ENCODE measurements around the gene LBH. TPM values are rescaled to one million over a fixed set of nuclear protein-coding genes. Genes with fewer than 3 reads are reported as not detected.

LBH gene
- total RNA-seq, 6 experiments from 2014 or later: 4.3 to 17.6 (median 9.5) TPM

- intact Hi-C loops (cut with DNase I): no loop called here
- peaks cover 0 to 8% (median 0%) of the 10 kb centered on the region in 4 donors for H3K4me1 ChIP-seq
Observed at GRCh38 chr2:30252723-30253701, 21.7 kb downstream of the LBH start.

GRCh38 chr2:30253873-30254684 is 22.7 kb downstream of the LBH start:
- no peaks in the 10 kb centered on the region for H3K9me3 ChIP-seq
- no peak for DNase-seq
- intact Hi-C loops (cut with DNase I): no loop called here
- no peak for TF ChIP-seq POLR2A (IDR thresholded peaks at IDR 0.05)
- TF ChIP-seq CTCF (IDR thresholded peaks at IDR 0.05): no peak
- peaks cover 0 to 8% (median 0%) of the 10 kb centered on the region in 4 donors for H3K4me1 ChIP-seq
- 81% methylated on average over 8 of the region's 9 CpGs for WGBS (ENCODE audit: insufficient coverage, low coverage, low lambda C conversion rate, missing lambda C conversion rate)
- H3K27ac ChIP-seq: peak overlapping the region in 2 of 3 donors; percentile 6 to 21
- no peaks in the 10 kb centered on the region for H3K27me3 ChIP-seq
- H3K36me3 ChIP-seq: no peaks in the 10 kb centered on the region
- H3K4me3 ChIP-seq: no peak overlapping the region
- ATAC-seq: no peak

More at GRCh38 chr2:30252723-30253701, 21.7 kb downstream of the LBH start:
- H3K27me3 ChIP-seq: no peaks in the 10 kb centered on the region
- no peak for TF ChIP-seq POLR2A (IDR thresholded peaks at IDR 0.05)
- TF ChIP-seq CTCF (IDR thresholded peaks at IDR 0.05): no peak
- H3K4me3 ChIP-seq: no peak overlapping the region
- H3K27ac ChIP-seq: peak overlapping the region; percentile 21 to 37 (median 25)
- DNase-seq: no peak
- no peaks in the 10 kb centered on the region for H3K36me3 ChIP-seq
- 32% methylated on average over 7 of the region's 7 CpGs for WGBS (ENCODE audit: insufficient coverage, low coverage, low lambda C conversion rate, missing lambda C conversion rate)
- H3K9me3 ChIP-seq: no peaks in the 10 kb centered on the region
- ATAC-seq: peak; percentile 63 to 79 (median 74)

- TF ChIP-seq POLR2A (IDR thresholded peaks at IDR 0.05) (no peak), CTCF (IDR thresholded peaks at IDR 0.05) (no peak)
- intact Hi-C loops (cut with DNase I): no loop called here
- Histone ChIP-seq H3K27me3 (no peaks in the 10 kb centered on the region), H3K36me3 (no peaks in the 10 kb centered on the region), H3K4me1 (peaks cover 0 to 8% (median 0%) of the 10 kb centered on the region in 4 donors), H3K9me3 (no peaks in the 10 kb centered on the region), H3K27ac (no peak overlapping the region), H3K4me3 (no peak overlapping the region)
- ATAC-seq: no peak
- WGBS (ENCODE audit: insufficient coverage, low coverage, low lambda C conversion rate, missing lambda C conversion rate): no CpG with 5 or more reads among the region's 1 CpG
- no peak for DNase-seq
Observed at GRCh38 chr2:30254685-30255001, 23.3 kb downstream of the LBH start.

- 70% methylated on average over 2 of the region's 16 CpGs for WGBS (ENCODE audit: insufficient coverage, low coverage, low lambda C conversion rate, missing lambda C conversion rate)
Observed at GRCh38 chr2:30255026-30255425, 23.7 kb downstream of the LBH start.

More at GRCh38 chr2:30255026-30255425, 23.7 kb downstream of the LBH start:
- no peak overlapping the region for H3K4me3 ChIP-seq
- H3K27me3 ChIP-seq: no peaks in the 10 kb centered on the region
- no peaks in the 10 kb centered on the region for H3K9me3 ChIP-seq
- H3K27ac ChIP-seq: no peak overlapping the region
- no peaks in the 10 kb centered on the region for H3K36me3 ChIP-seq
- ATAC-seq (no peak), DNase-seq (no peak)
- H3K4me1 ChIP-seq: peaks cover 0 to 8% (median 0%) of the 10 kb centered on the region in 4 donors
- intact Hi-C loops (cut with DNase I): no loop called here
- no peak for TF ChIP-seq CTCF (IDR thresholded peaks at IDR 0.05)
- TF ChIP-seq POLR2A (IDR thresholded peaks at IDR 0.05): no peak

Data from right lobe of liver (tissue), 6 donors.